GM19351 (cell line): Measurements from ENCODE around the gene ORMDL3.

Experiments used
- ATAC-seq: cut with Tn5 transposase; IDR thresholded peaks from one replicate; pipeline ENCODE4 v1.9.1; 2021; ENCODE audit warnings: mild to moderate bottlenecking, moderate library complexity; ENCODE audit not compliant: unreplicated experiment

The ORMDL3 gene, protein sequence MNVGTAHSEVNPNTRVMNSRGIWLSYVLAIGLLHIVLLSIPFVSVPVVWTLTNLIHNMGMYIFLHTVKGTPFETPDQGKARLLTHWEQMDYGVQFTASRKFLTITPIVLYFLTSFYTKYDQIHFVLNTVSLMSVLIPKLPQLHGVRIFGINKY

DNA sequence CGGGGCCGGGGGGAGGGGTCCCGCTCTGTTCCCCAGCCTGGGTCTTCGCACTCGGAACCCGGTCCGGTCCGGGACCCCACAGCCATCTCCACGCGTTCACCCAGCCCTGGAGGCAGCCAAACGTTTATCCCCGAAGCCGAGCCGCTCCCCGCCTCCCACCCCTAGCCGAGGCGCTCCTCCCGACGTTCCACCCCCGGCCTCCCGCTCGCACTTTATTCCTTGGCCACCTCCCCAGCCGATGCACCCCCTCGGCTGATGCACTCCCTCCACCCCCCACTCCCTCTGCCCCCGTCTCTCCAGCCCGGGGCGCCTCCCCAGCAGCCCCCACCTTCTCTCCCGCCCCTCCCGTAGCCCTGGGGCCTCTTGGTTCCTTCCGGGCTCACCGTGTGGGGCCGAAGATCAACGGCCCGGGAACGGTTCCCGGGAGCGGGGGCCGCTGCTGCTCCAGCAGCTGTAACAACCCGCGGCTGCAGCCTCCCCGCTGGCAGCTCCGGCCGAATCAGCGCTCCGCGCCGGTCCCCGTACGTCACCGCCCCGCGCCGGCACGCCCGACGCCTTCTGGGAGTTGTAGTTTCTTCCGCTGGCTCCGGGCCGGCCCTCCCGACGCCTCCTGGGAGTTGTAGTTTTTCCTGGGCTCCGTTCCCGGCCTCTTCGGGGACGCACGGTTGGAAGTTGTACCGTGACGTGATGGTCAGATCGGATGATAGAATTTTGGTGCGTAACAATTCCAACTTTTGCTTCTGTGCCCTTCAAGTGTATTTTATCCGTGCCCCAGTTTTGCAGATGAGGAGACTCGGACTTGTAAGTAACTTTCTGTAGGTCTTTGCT, at the start of gene ORMDL3, which contains the start of gene LRRC3C:
Gene ORMDL3 (minus strand): TSS at position 501 of the 828 bp plus-strand sequence. CDS start 3,398 bp downstream, outside the sequence.
Gene LRRC3C (plus strand): TSS at position 632 of the 828 bp plus-strand sequence. CDS start 13,792 bp downstream, outside the sequence.
- peak; percentile 70 for ATAC-seq

- ATAC-seq = no peak
Measured at GRCh38 chr17:39975801-39976200, 48.4 kb upstream of the ORMDL3 start.

- no peak for ATAC-seq
Measured at GRCh38 chr17:39974433-39974832, 47.0 kb upstream of the ORMDL3 start.

DNA sequence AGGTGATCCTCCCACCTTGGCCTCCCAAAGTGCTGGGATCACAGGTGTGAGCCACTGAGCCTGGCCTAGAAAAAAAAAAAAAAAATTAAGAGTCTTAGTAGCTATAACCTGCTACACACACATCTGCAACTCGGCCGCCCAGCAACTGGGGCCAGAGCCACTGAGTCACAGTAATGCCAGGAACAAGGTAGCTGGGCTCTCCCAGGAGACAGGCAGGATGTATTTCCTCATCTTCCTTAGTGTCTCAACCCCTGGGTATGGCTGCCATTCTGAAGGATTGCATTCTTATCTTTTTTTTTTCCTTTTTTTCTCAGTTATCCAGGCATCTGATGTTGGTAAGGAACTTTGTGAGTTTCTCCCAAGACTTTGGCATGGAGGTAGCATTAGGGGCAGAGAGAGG, 46.1 kb upstream of the ORMDL3 start:
- no peak for ATAC-seq

GRCh38 chr17:39972271-39972670, 44.9 kb upstream of the ORMDL3 start:
- ATAC-seq = no peak

DNA sequence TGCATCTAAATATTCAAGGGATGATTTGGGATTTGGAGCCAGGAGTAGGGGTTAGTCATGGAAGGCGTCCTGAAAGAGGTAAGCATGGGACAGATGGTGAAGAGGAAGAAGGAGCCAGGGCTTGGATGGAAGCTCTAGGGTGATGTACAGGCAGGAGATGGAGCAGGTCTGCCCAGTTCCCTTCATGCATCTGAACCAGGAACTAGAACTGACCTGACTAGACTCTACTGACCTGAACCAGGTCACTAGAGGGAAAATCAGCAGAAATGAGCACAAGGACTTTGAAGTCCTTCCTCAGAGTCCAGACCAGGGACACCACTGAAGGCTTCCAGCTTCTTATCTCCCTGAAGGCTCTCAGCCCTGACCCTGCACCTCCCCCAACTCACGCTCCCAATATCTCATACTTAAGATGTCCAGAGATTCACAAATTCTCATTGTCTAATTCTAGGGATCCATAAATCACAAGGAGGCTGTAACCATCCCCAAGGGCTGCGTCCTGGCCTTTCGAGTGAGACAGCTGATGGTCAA, 43.7 kb upstream of the ORMDL3 start:
- no peak for ATAC-seq

DNA sequence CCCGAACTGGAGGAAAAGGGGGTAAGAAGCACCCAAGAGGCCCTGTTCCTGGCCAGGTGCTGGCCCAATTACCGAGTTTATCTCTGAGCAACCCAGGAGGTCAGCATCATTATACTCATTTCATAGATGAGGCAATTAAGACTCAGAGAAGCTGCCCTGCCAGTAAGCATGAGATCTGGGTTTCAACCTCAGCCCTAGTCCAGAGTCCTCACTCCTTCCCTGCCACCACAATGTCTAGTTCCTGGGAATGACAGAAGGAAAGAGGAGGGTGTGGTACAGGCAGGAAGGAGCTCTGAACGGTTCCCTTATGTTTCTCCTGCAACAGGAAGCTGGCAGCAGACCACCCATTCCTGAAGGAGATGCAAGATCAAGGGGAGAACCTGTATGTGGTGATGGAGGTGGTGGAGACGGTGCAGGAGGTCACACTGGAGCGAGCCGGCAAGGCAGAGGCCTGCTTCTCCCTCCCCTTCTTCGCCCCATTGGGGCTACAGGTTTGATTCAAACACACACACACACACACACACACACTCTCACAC, 42.8 kb upstream of the ORMDL3 start:
- no peak for ATAC-seq

DNA sequence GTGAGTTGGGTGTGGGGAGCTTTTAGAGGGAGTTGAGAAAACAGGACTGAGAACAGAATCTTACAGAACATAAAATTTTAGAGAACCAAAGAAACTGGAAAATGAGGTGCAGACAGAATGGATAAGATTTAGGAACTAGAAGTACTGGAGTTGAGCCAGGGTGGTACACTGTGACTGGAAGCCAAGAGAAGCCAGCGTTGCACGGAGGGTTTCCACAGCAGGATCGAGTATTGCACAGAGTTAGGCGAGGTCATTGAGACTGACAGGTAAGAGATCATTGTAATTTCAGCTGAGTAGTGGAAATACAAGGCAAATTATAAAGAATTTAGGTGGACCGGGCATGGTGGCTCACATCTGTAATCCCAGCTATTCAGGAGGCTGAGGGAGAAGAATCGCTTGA, 42.0 kb upstream of the ORMDL3 start:
- ATAC-seq = no peak

DNA sequence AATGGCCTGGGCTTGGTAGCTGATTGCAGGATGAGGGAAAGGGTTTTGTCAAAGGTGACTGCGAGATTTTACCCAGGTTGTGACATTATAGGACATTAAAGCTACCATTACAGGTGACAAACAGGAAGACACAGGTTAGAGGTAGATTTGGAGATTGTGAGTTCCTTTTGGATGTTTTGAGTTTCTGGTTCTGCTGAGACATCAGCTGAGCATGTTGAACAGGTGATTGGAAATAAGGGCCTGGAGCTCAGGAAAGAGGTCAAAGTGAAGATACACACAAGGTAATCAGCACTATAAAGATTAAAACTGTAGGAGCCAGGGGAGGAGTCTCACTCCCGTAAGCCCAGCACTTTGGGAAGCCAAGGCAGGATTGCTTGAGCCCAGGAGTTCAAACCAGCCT, 41.4 kb upstream of the ORMDL3 start:
- ATAC-seq = no peak

- ATAC-seq = no peak
Measured at GRCh38 chr17:39966771-39967170, 39.4 kb upstream of the ORMDL3 start.

DNA sequence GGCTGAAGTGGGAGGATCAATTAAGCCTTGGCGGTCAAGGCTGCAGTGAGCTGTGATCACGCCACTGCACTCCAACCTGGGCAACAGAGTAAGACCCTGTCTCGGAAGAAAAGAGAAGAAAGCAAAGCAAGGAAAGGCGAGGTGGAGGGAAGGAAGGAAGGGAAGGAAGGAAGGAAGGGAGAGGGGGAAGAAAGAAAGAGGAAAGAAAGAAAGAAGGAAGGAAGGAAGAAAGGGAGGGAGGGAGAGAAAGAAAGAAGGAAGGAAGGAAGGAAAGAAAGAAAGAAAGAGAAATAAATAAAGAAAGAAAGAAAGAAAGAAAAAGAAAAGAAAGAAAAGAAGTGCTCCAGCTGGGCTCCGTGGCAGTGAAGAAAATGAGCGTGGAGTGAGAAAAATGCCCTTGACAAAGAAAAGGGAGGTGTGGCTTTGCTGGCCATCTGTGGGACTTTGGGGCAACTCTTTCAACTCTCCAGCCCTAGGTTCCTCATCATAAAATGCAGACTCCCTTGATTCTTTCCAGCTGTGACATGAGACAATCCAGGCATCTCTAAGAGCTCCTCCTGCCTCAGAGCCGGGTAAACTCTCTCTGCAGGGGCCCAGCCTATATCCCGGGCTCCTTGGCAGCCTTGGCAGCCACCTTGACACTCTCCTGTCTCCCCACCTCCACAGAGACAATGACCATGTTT, 37.8 kb upstream of the ORMDL3 start:
- no peak for ATAC-seq

- no peak for ATAC-seq
Measured at GRCh38 chr17:39963829-39964228, 36.4 kb upstream of the ORMDL3 start.

DNA sequence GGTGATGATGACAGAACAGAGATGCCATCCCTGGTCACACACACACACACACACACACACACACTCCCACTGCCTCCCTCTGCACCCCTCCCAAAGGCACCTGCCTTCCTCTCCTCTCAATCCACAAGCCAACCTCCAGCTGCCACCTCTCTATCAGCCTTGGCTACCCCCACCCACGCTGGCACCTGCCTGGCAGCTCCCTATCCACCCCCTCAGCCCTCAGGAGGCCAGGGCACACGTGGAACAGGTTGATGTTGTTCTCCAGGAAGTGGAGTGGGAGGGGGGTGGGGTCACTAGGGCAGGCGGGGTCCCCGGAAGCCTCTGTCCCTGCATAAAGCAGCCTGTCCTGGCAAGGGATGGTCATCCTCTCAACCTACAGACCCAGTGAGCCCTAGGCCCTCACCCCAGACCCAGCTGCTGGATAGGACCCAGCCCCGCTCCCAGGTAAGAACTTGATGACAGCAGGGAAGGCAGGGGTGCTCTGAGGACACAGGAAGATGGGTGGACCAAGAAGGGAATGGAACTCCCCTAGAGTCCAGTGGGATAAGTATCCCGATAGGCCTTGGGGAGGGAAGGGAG, 35.3 kb upstream of the ORMDL3 start, which contains the start of gene GSDMA:
Gene GSDMA (plus strand): TSS at position 363 of the 579 bp plus-strand sequence. CDS start 2,684 bp downstream, outside the sequence.
- no peak for ATAC-seq

GRCh38 chr17:39960524-39961041, 33.2 kb upstream of the ORMDL3 start:
- no peak for ATAC-seq

DNA sequence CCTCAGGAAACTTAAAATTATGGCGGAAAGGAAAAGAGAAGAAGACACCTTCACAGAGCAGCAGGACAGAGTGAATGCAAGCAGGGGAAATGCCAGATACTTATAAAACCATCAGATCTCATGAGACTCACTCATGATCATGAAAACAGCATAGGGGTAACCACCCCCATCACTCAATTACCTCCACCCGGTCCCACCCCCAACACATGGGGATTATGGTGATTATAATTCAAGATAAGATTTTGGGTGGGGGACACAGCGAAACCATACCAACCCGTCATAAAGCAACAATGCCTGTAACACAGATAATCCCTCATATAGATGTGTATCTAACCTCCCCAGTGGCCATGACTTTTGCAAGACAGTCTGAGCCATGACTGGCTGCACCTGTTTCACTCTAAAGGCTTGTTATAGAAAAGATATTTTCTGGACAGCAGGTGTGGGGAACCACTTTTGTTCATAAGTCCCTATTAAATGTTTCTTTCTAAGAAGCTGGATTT, 28.4 kb upstream of the ORMDL3 start:
- ATAC-seq = no peak

DNA sequence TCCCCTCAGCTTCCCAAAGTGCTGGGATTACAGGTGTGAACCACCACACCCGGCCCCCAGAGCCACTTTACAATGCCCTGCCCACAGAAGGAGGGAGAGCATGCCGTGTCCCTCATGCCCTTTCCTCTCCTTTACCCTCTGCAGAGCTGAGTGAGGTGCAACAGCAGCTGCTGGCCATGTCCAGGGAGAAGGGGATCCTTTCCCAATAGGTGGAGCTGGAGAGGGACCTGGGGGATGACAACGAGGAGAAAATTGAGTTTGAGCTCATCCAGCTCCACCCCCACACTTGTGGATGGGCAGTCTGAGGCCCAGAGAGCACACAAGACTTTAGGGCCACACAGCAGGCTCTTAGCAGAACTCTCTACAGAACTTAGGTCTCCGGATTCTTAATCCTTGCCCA, 27.5 kb upstream of the ORMDL3 start:
- no peak for ATAC-seq

DNA sequence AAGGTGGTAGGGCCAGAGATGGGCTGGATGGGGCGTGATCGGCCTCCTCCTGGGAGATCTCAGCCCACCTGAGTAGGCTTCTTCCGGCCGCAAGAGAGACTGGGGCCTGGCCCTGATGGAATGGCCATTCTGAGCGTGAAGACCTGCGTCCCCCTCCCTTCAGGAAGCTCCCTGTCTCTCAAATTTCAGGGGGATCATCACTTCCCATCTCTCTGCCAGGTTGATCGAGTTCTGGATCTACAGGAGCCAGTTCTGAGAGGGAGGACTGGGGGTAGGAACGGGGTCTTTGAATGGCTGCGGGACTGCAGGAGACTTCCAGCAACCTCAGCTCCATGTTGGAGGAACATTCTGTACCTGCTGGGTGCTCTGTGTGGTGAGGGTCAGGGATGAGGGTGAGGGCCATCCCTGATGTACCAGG, 26.1 kb upstream of the ORMDL3 start:
- ATAC-seq = no peak

DNA sequence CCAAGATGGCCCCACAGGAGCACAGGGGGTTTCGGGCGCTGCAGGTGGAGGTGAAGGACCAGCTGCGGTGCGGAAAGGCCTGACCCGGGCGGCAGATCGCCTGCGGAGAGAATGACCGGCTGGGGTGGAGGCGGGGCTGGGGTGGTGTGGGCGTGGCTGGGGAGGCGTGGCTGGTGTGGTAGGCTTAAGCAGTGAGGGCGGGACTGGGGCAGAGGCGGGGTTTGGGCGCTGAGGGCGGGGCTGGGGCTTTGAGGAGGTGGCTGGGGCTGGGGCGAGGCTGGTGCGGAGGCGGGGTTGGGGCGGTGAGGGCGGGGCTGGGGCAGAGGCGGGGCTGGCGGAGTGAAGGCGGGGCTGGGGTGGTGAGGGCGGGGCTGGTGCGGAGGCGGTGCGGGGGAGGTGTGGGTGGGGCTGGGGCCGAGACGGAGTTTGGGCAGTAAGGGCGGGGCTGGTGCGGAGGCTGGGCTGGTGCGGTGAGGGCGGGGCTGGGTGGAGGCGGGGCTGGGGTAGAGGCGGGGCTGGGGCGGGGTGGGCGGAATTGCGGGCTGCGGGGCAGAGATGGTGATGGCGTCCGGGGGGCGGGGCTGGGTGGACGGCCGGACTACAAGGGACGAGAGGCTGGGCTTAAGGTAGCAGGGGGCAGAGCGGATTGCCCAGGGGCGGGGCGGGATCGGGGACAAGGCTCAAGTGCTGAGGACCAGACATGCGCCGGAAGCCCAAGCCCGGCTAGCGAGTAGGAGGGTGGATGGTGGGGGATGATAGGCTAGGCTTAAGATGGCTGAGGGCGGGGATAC, 25.5 kb upstream of the ORMDL3 start:
- peak; percentile 84 for ATAC-seq

DNA sequence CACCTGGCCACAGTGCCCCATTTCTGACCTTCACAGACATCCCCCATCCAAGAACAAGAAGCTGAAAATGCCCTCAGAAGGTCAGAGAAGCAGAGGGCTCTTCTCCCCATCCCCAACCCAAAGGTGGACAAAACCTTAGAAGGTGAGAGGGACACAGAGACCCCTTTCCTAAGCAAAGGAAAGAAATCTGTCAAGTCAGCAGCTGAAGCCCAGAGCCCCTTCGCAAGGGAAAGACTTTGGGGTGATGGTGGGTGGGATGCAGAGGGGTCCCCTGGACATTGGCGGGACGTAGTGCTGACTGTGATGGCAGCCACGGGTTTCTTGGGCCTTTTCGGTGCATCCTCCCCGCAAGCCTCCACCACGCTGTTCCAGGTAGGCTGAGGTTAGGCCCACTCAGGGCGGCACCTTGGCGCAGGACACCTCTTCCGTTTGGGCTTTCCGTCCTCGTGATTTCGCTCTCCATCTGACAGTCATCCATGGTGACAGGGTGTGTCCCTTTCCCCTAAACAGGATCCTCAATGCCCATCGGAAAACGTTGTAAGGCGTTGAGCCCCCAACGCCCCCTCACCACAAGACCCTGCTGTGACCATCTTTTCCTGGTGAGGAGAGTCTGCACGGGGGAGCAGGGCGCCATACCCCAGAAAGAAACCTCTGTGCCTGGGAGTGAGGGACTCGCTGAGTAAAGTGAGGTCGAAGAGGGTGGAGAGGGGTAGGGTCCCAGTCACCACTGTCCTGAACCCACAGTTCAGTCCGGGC, 24.7 kb upstream of the ORMDL3 start:
- peak; percentile 1 for ATAC-seq
